ENCODE results near the gene CHCHD6. TPM values are rescaled to one million over a fixed set of nuclear protein-coding genes. Genes with fewer than 3 reads are reported as not detected.

Gene CHCHD6
- polyA plus RNA-seq, 4 donors, result 2.2 to 15.0 (median 7.4) TPM

DNA sequence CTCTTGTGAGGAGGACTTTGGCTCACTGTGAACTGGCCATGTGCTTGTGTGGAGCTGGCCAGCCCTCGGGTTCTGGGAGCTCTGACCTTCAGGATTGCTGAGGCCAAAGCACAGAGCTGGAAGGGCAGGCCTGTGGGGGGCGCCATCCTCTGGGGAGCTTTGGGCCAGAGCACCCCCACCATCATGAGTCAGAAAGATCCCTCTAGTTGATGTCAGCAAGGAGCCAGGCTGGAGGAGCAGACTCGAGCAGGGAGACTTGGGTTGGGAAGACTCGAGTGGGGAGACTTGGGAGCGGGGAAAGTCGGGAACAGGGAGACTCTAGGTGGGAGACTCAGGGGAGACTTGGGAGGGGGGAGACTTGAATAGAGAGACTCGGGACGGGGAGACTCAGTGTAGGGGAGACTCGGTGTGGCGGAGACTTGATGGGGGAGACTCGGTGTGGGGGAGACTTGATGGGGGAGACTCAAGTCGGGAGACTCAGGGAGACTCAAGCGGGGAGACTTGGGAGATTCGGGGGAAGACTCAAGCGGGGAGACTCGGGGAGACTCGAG, 241.2 kb downstream of the CHCHD6 start:
- 87 to 91% (median 89%) methylated on average over 17 of the region's 17 CpGs for WGBS, 3 donors
- H3K4me3 ChIP-seq (ENCODE audit: low read depth in 1 of 3, low read length in 3 of 3), result no peak overlapping the region
- H3K27me3 ChIP-seq (ENCODE audit: control insufficient read depth in 3 of 3, insufficient read depth in 3 of 3, low read length in 3 of 3), result no peaks in the 10 kb centered on the region
- no peak overlapping the region for H3K27ac ChIP-seq (ENCODE audit: low read depth in 1 of 3, low read length in 2 of 3)
- H3K4me1 ChIP-seq (ENCODE audit: control insufficient read depth in 3 of 3, insufficient read depth in 2 of 3, low read depth in 1 of 3, low read length in 2 of 3), result no peaks in the 10 kb centered on the region
- DNase-seq (no peak), FAIRE-seq (no peak)
- H3K36me3 ChIP-seq (ENCODE audit: control insufficient read depth in 3 of 3, insufficient read depth in 2 of 3, low read depth in 1 of 3, low read length in 3 of 3), result peaks cover 0 to 8% (median 0%) of the 10 kb centered on the region in 3 donors
- no peaks in the 10 kb centered on the region for H3K9me3 ChIP-seq (ENCODE audit: control insufficient read depth in 2 of 2, insufficient read depth in 1 of 2, low read depth in 1 of 2, low read length in 1 of 2)

- WGBS, 3 donors, result 91 to 94% (median 93%) methylated on average over 9 of the region's 9 CpGs
- H3K9me3 ChIP-seq (ENCODE audit: control insufficient read depth in 2 of 2, insufficient read depth in 1 of 2, low read depth in 1 of 2, low read length in 1 of 2), result no peaks in the 10 kb centered on the region
These were observed 241.9 kb downstream of the CHCHD6 start for GRCh38 chr3:126945891-126946290.

DNA sequence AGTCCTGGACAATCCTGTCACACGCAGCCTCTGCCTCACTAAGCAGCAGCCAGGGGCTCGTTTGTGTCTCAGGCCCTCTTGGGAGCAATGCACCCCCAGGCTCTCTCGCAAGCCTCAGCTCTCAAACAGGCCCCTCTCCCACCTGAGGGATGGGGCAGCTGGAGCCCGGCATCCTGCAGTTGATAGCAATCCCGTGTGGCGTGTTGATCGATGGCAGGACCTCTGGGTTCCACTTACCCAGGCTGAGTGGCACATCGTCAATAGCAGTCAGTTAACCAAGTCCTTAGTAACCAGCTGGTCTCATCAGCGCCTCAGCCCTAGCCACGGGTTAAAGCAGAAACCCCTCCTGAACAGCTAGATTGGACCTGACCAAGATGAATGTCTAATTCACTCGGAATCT, 242.4 kb downstream of the CHCHD6 start:
- Histone ChIP-seq H3K27me3 (ENCODE audit: control insufficient read depth in 3 of 3, insufficient read depth in 3 of 3, low read length in 3 of 3) (no peaks in the 10 kb centered on the region), H3K4me1 (ENCODE audit: control insufficient read depth in 3 of 3, insufficient read depth in 2 of 3, low read depth in 1 of 3, low read length in 2 of 3) (no peaks in the 10 kb centered on the region), H3K36me3 (ENCODE audit: control insufficient read depth in 3 of 3, insufficient read depth in 2 of 3, low read depth in 1 of 3, low read length in 3 of 3) (peaks cover 0 to 8% (median 0%) of the 10 kb centered on the region in 3 donors), H3K4me3 (ENCODE audit: low read depth in 1 of 3, low read length in 3 of 3) (no peak overlapping the region), H3K27ac (ENCODE audit: low read depth in 1 of 3, low read length in 2 of 3) (no peak overlapping the region), H3K9me3 (ENCODE audit: control insufficient read depth in 2 of 2, insufficient read depth in 1 of 2, low read depth in 1 of 2, low read length in 1 of 2) (no peaks in the 10 kb centered on the region)
- 89 to 90% (median 90%) methylated on average over 11 of the region's 11 CpGs for WGBS, 3 donors
- FAIRE-seq (no peak), DNase-seq (no peak)

More at GRCh38 chr3:126945891-126946290, 241.9 kb downstream of the CHCHD6 start:
- no peak overlapping the region for H3K27ac ChIP-seq (ENCODE audit: low read depth in 1 of 3, low read length in 2 of 3)
- FAIRE-seq (no peak), DNase-seq (no peak)
- H3K4me3 ChIP-seq (ENCODE audit: low read depth in 1 of 3, low read length in 3 of 3), result no peak overlapping the region
- no peaks in the 10 kb centered on the region for H3K4me1 ChIP-seq (ENCODE audit: control insufficient read depth in 3 of 3, insufficient read depth in 2 of 3, low read depth in 1 of 3, low read length in 2 of 3)
- H3K36me3 ChIP-seq (ENCODE audit: control insufficient read depth in 3 of 3, insufficient read depth in 2 of 3, low read depth in 1 of 3, low read length in 3 of 3), result peaks cover 0 to 8% (median 0%) of the 10 kb centered on the region in 3 donors
- no peaks in the 10 kb centered on the region for H3K27me3 ChIP-seq (ENCODE audit: control insufficient read depth in 3 of 3, insufficient read depth in 3 of 3, low read length in 3 of 3)

DNA sequence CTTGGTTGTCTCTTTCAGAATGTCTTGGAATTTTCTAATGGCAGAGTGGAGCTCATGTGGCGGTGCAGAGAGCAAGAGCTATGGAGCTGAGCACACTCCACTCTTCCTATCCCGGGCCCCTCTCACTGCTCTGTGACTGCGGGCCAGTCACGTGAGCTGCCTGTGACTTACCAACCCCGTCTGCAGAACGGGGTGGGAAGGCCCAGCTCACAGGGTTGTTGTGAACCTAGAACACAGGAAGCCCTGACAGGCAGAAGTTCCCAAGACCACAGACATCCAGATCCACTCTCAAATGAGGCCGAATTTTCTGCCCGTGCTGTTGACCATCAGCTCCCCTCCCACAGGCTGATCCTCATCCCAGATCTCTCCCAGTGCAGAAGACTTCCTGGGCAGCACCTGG, 243.4 kb downstream of the CHCHD6 start:
- H3K27ac ChIP-seq (ENCODE audit: low read depth in 1 of 3, low read length in 2 of 3), result no peak overlapping the region
- no peaks in the 10 kb centered on the region for H3K4me1 ChIP-seq (ENCODE audit: control insufficient read depth in 3 of 3, insufficient read depth in 2 of 3, low read depth in 1 of 3, low read length in 2 of 3)
- peaks cover 0 to 8% (median 0%) of the 10 kb centered on the region in 3 donors for H3K36me3 ChIP-seq (ENCODE audit: control insufficient read depth in 3 of 3, insufficient read depth in 2 of 3, low read depth in 1 of 3, low read length in 3 of 3)
- FAIRE-seq (no peak), DNase-seq (no peak)
- no peak overlapping the region for H3K4me3 ChIP-seq (ENCODE audit: low read depth in 1 of 3, low read length in 3 of 3)
- no peaks in the 10 kb centered on the region for H3K9me3 ChIP-seq (ENCODE audit: control insufficient read depth in 2 of 2, insufficient read depth in 1 of 2, low read depth in 1 of 2, low read length in 1 of 2)
- H3K27me3 ChIP-seq (ENCODE audit: control insufficient read depth in 3 of 3, insufficient read depth in 3 of 3, low read length in 3 of 3), result no peaks in the 10 kb centered on the region
- WGBS, 3 donors, result 58 to 80% (median 65%) methylated on average over 8 of the region's 8 CpGs

GRCh38 chr3:126948980-126949535, 245.0 kb downstream of the CHCHD6 start:
- H3K27ac ChIP-seq (ENCODE audit: low read depth in 1 of 3, low read length in 2 of 3), result no peak overlapping the region
- H3K27me3 ChIP-seq (ENCODE audit: control insufficient read depth in 3 of 3, insufficient read depth in 3 of 3, low read length in 3 of 3), result no peaks in the 10 kb centered on the region
- H3K36me3 ChIP-seq (ENCODE audit: control insufficient read depth in 3 of 3, insufficient read depth in 2 of 3, low read depth in 1 of 3, low read length in 3 of 3), result peaks cover 0 to 8% (median 0%) of the 10 kb centered on the region in 3 donors
- H3K9me3 ChIP-seq (ENCODE audit: control insufficient read depth in 2 of 2, insufficient read depth in 1 of 2, low read depth in 1 of 2, low read length in 1 of 2), result no peaks in the 10 kb centered on the region
- WGBS, 3 donors, result 93 to 95% (median 94%) methylated on average over 14 of the region's 14 CpGs
- FAIRE-seq (no peak), DNase-seq (no peak)
- no peak overlapping the region for H3K4me3 ChIP-seq (ENCODE audit: low read depth in 1 of 3, low read length in 3 of 3)
- H3K4me1 ChIP-seq (ENCODE audit: control insufficient read depth in 3 of 3, insufficient read depth in 2 of 3, low read depth in 1 of 3, low read length in 2 of 3), result no peaks in the 10 kb centered on the region

DNA sequence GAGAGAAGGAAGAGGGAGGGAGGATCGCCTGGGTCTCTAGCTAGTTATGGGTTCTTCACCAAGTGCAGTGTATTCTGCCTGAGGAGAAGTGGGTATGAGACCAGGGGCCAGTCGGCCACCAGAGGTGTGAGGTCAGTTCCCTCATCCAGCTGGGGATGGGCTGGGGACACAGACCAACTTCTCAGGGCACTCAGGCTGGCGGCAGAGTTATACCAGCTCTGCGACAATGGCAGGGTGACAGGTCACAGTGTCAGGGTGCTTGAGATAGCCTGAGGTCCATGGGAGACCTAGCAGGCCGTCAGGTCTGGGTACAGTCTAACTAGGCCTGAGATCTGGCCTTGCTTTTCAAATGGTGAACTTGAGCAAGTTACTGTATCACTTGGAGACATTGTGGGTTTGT, 247.5 kb downstream of the CHCHD6 start:
- FAIRE-seq (no peak), DNase-seq (no peak)
- 93 to 95% (median 94%) methylated on average over 5 of the region's 5 CpGs for WGBS, 3 donors
- Histone ChIP-seq H3K27ac (ENCODE audit: low read depth in 1 of 3, low read length in 2 of 3) (no peak overlapping the region), H3K4me1 (ENCODE audit: control insufficient read depth in 3 of 3, insufficient read depth in 2 of 3, low read depth in 1 of 3, low read length in 2 of 3) (no peaks in the 10 kb centered on the region), H3K4me3 (ENCODE audit: low read depth in 1 of 3, low read length in 3 of 3) (no peak overlapping the region), H3K36me3 (ENCODE audit: control insufficient read depth in 3 of 3, insufficient read depth in 2 of 3, low read depth in 1 of 3, low read length in 3 of 3) (peaks cover 0 to 8% (median 0%) of the 10 kb centered on the region in 3 donors), H3K9me3 (ENCODE audit: control insufficient read depth in 2 of 2, insufficient read depth in 1 of 2, low read depth in 1 of 2, low read length in 1 of 2) (no peaks in the 10 kb centered on the region), H3K27me3 (ENCODE audit: control insufficient read depth in 3 of 3, insufficient read depth in 3 of 3, low read length in 3 of 3) (no peaks in the 10 kb centered on the region)

GRCh38 chr3:126952261-126952982, 248.4 kb downstream of the CHCHD6 start:
- no peak for DNase-seq
- WGBS, 3 donors, result 93 to 96% (median 95%) methylated on average over 10 of the region's 10 CpGs
- no peak overlapping the region for H3K27ac ChIP-seq (ENCODE audit: low read depth in 1 of 3, low read length in 2 of 3)
- FAIRE-seq, result no peak
- H3K9me3 ChIP-seq (ENCODE audit: control insufficient read depth in 2 of 2, insufficient read depth in 1 of 2, low read depth in 1 of 2, low read length in 1 of 2), result no peaks in the 10 kb centered on the region
- no peaks in the 10 kb centered on the region for H3K4me1 ChIP-seq (ENCODE audit: control insufficient read depth in 3 of 3, insufficient read depth in 2 of 3, low read depth in 1 of 3, low read length in 2 of 3)
- peaks cover 0 to 8% (median 0%) of the 10 kb centered on the region in 3 donors for H3K36me3 ChIP-seq (ENCODE audit: control insufficient read depth in 3 of 3, insufficient read depth in 2 of 3, low read depth in 1 of 3, low read length in 3 of 3)
- no peak overlapping the region for H3K4me3 ChIP-seq (ENCODE audit: low read depth in 1 of 3, low read length in 3 of 3)
- H3K27me3 ChIP-seq (ENCODE audit: control insufficient read depth in 3 of 3, insufficient read depth in 3 of 3, low read length in 3 of 3), result no peaks in the 10 kb centered on the region

DNA sequence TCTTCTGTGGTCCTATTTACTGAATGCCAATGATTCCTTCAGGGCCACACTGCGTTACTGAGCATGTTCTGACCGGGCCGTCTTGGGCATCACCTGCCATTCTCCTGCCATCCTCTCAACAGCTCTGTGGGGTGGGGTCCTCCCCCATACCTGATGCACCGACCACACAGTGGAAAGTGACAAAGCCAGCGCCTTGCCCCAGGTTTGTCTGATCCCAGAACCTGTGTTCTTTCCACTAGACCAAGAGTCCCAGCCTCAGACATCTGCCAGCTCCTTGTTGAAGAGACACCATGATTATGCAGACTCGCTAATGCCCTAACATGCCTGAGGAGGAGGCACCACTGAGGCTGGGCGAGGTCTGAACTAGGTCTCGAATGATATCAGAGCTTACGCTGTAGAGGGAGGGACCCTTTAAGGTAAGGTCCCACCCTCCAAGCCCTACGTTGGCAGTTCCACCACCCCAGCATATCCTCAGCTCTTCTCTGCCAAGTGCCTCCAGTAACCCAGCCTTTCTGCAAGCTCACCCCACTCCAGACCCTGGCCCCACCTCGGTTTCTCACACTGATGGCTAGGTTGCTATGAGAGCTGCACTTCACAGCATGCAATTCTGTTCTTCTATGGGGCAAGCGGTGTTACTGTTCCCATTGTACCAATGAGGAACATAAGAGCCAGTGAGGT, 249.1 kb downstream of the CHCHD6 start:
- FAIRE-seq (no peak), DNase-seq (no peak)
- no peak overlapping the region for H3K27ac ChIP-seq (ENCODE audit: low read depth in 1 of 3, low read length in 2 of 3)
- H3K4me1 ChIP-seq (ENCODE audit: control insufficient read depth in 3 of 3, insufficient read depth in 2 of 3, low read depth in 1 of 3, low read length in 2 of 3), result no peaks in the 10 kb centered on the region
- no peak overlapping the region for H3K4me3 ChIP-seq (ENCODE audit: low read depth in 1 of 3, low read length in 3 of 3)
- WGBS, 3 donors, result 91 to 95% (median 92%) methylated on average over 12 of the region's 12 CpGs
- H3K36me3 ChIP-seq (ENCODE audit: control insufficient read depth in 3 of 3, insufficient read depth in 2 of 3, low read depth in 1 of 3, low read length in 3 of 3), result peaks cover 0 to 6% (median 0%) of the 10 kb centered on the region in 3 donors
- no peaks in the 10 kb centered on the region for H3K9me3 ChIP-seq (ENCODE audit: control insufficient read depth in 2 of 2, insufficient read depth in 1 of 2, low read depth in 1 of 2, low read length in 1 of 2)
- H3K27me3 ChIP-seq (ENCODE audit: control insufficient read depth in 3 of 3, insufficient read depth in 3 of 3, low read length in 3 of 3), result no peaks in the 10 kb centered on the region
